ENCODE results near the gene SENP1. TPM values are rescaled to one million over a fixed set of nuclear protein-coding genes. Genes with fewer than 3 reads are reported as not detected.

The SENP1 gene
- polyA plus RNA-seq, 4 donors = 23.0 to 27.4 (median 24.1) TPM

GRCh38 chr12:48021485-48022179, 84.2 kb downstream of the SENP1 start:
- DNase-seq (ENCODE audit: low read depth in 4 of 4, low spot score in 2 of 4) = no peak

- no peak for DNase-seq (ENCODE audit: low read depth in 4 of 4, low spot score in 2 of 4)
These were observed 86.1 kb downstream of the SENP1 start for GRCh38 chr12:48019639-48020265.

GRCh38 chr12:48018618-48018995, 87.3 kb downstream of the SENP1 start:
- no peak for DNase-seq (ENCODE audit: low read depth in 4 of 4, low spot score in 2 of 4)

GRCh38 chr12:48017921-48018617, 87.8 kb downstream of the SENP1 start:
- DNase-seq (ENCODE audit: low read depth in 4 of 4, low spot score in 2 of 4) = no peak

- DNase-seq (ENCODE audit: low read depth in 4 of 4, low spot score in 2 of 4) = no peak
These were observed 88.4 kb downstream of the SENP1 start for GRCh38 chr12:48017496-48017895.

- DNase-seq (ENCODE audit: low read depth in 4 of 4, low spot score in 2 of 4) = no peak
These were observed 89.4 kb downstream of the SENP1 start for GRCh38 chr12:48016373-48017020.

GRCh38 chr12:48015954-48016353, 89.9 kb downstream of the SENP1 start:
- no peak for DNase-seq (ENCODE audit: low read depth in 4 of 4, low spot score in 2 of 4)

GRCh38 chr12:48015129-48015528, 90.8 kb downstream of the SENP1 start:
- DNase-seq (ENCODE audit: low read depth in 4 of 4, low spot score in 2 of 4) = no peak

- DNase-seq (ENCODE audit: low read depth in 4 of 4, low spot score in 2 of 4) = no peak
These were observed 92.6 kb downstream of the SENP1 start for GRCh38 chr12:48013287-48013686.

- DNase-seq (ENCODE audit: low read depth in 4 of 4, low spot score in 2 of 4) = no peak
These were observed 93.8 kb downstream of the SENP1 start for GRCh38 chr12:48012070-48012469.

GRCh38 chr12:48010366-48010970, 95.4 kb downstream of the SENP1 start:
- DNase-seq (ENCODE audit: low read depth in 4 of 4, low spot score in 2 of 4) = no peak

- DNase-seq (ENCODE audit: low read depth in 4 of 4, low spot score in 2 of 4) = no peak
These were observed 96.4 kb downstream of the SENP1 start for GRCh38 chr12:48009471-48009870.

- no peak for DNase-seq (ENCODE audit: low read depth in 4 of 4, low spot score in 2 of 4)
These were observed 96.9 kb downstream of the SENP1 start for GRCh38 chr12:48008950-48009349.

GRCh38 chr12:48008349-48008748, 97.5 kb downstream of the SENP1 start:
- no peak for DNase-seq (ENCODE audit: low read depth in 4 of 4, low spot score in 2 of 4)

- no peak for DNase-seq (ENCODE audit: low read depth in 4 of 4, low spot score in 2 of 4)
These were observed 98.7 kb downstream of the SENP1 start for GRCh38 chr12:48007206-48007605.

- no peak for DNase-seq (ENCODE audit: low read depth in 4 of 4, low spot score in 2 of 4)
These were observed 100.2 kb downstream of the SENP1 start for GRCh38 chr12:48005750-48006021.

GRCh38 chr12:48005001-48005749, 100.7 kb downstream of the SENP1 start:
- no peak for DNase-seq (ENCODE audit: low read depth in 4 of 4, low spot score in 2 of 4)

- no peak for DNase-seq (ENCODE audit: low read depth in 4 of 4, low spot score in 2 of 4)
These were observed 101.6 kb downstream of the SENP1 start, which contains the start of gene COL2A1 for GRCh38 chr12:48004053-48004941. Gene COL2A1, minus strand, starts transcription at chr12:48004476. Its CDS starts 155 bp downstream, at chr12:48004321.

Measured in left renal cortex interstitium (tissue), 4 donors.